Stimulated activated CD4-positive, alpha-beta T cell treated with anti-CD3 and anti-CD28 coated beads, Interleukin-2, amount 100 ng/mL, for 48 hours (primary cell): ENCODE data around the gene SIPA1.
A peak's percentile ranks its signal among the peaks of the same experiment; 100 is the strongest.
"Not testable (repeated sequence)": the region's sequence is repeated elsewhere in the genome, so short reads cannot be mapped to it uniquely, and the experiment has no call there.

Source experiments
- DNase-seq, 2 donors: peaks; one replicate each; pipeline ENCODE4 v3.0.0-alpha.2; 2020

SIPA1 gene

GRCh38 chr11:65623852-65624616, 13.9 kb upstream of the SIPA1 start:
- no peak for DNase-seq

- DNase-seq, result no peak
Observed at GRCh38 chr11:65624931-65625627, 12.8 kb upstream of the SIPA1 start.

- peak; percentile 29 to 35 for DNase-seq
Observed at GRCh38 chr11:65625628-65626342, 12.1 kb upstream of the SIPA1 start.

- DNase-seq, result no peak
Observed at GRCh38 chr11:65627202-65627601, 10.7 kb upstream of the SIPA1 start.

GRCh38 chr11:65629579-65629978, 8.3 kb upstream of the SIPA1 start:
- DNase-seq, result no peak

- no peak for DNase-seq
Observed at GRCh38 chr11:65630215-65630614, 7.7 kb upstream of the SIPA1 start.

- DNase-seq, result no peak
Observed at GRCh38 chr11:65633390-65634108, 4.4 kb upstream of the SIPA1 start.

GRCh38 chr11:65634109-65634436, 3.8 kb upstream of the SIPA1 start:
- no peak for DNase-seq

- no peak for DNase-seq
Observed at GRCh38 chr11:65634440-65634839, 3.5 kb upstream of the SIPA1 start.

GRCh38 chr11:65634905-65635731, 2.8 kb upstream of the SIPA1 start:
- DNase-seq, result no peak

- no peak for DNase-seq
Observed at GRCh38 chr11:65636108-65637031, 1.5 kb upstream of the SIPA1 start.

- no peak for DNase-seq
Observed at GRCh38 chr11:65637032-65637557, 806 bp upstream of the SIPA1 start.

- DNase-seq, result not testable (repeated sequence)
Observed at GRCh38 chr11:65639228-65639597, 1.3 kb downstream of the SIPA1 start.

GRCh38 chr11:65639623-65640482, 2.0 kb downstream of the SIPA1 start:
- peak in 1 of 2 donors; percentile 32 for DNase-seq

- DNase-seq, result no peak
Observed at GRCh38 chr11:65640483-65641296, 2.8 kb downstream of the SIPA1 start.

GRCh38 chr11:65641297-65642013, 3.6 kb downstream of the SIPA1 start:
- no peak for DNase-seq

- no peak for DNase-seq
Observed at GRCh38 chr11:65642014-65642671, 4.2 kb downstream of the SIPA1 start.

GRCh38 chr11:65643971-65644370, 6.1 kb downstream of the SIPA1 start:
- DNase-seq, result peak in 1 of 2 donors; percentile 26
